ENCODE results near the gene SLC29A4.
"Not testable (repeated sequence)": the region's sequence is repeated elsewhere in the genome, so short reads cannot be mapped to it uniquely, and the experiment has no call there.

The SLC29A4 gene

DNA sequence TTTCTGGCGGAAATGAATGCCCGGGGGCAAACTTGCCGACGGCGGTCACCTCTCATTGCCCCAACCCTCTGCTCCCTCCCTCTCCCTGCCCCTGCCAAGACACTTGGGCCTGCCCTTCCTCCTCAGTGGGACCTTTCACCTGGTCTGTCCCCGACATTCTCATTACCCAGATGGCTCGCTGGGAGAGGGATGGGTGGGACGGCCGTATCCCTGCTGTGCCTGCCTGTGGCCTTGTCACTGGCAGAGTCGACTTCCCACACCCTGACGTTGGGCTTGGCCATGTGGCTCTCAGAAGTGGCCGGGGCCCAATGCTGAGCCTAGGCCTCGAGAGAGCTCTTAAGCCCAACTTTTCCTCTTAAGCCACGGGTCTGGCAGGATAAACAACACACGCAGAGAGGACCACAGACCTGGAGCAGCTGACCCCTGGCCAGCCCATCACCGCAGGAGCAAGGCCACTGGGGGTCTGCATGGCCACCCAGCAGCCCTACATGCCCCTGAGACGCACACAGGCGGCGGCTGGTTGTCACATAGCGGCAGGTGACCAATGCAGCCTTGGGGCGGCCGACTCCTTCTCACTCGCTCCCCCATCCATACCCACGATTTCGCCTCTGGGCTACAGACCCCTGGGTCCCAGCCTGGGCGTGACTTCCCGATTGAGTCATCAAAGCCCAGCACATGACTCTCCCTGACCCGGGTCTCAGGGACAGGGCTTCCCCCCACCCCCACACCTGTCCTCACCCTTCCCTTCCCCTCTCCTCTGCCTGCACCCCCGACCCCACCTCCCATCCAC is 40.1 kb downstream of the SLC29A4 start:
- H3K27ac ChIP-seq (ENCODE audit: insufficient read depth, low read length, poor library complexity, severe bottlenecking): no peak overlapping the region
- peaks cover 16% of the 10 kb centered on the region for H3K36me3 ChIP-seq (ENCODE audit: control insufficient read depth, insufficient read depth, low read length)
- no peak for DNase-seq
- H3K9me3 ChIP-seq (ENCODE audit: control insufficient read depth, low read length): no peaks in the 10 kb centered on the region
- H3K4me3 ChIP-seq (ENCODE audit: insufficient read depth, low read depth, low read length, poor library complexity, severe bottlenecking): no peak overlapping the region
- H3K4me1 ChIP-seq (ENCODE audit: control insufficient read depth, insufficient read depth, low read length, poor library complexity, severe bottlenecking): no peaks in the 10 kb centered on the region
- no peaks in the 10 kb centered on the region for H3K27me3 ChIP-seq (replicated peaks; ENCODE audit: control insufficient read depth, insufficient read depth, low read length, poor library complexity, severe bottlenecking)

DNA sequence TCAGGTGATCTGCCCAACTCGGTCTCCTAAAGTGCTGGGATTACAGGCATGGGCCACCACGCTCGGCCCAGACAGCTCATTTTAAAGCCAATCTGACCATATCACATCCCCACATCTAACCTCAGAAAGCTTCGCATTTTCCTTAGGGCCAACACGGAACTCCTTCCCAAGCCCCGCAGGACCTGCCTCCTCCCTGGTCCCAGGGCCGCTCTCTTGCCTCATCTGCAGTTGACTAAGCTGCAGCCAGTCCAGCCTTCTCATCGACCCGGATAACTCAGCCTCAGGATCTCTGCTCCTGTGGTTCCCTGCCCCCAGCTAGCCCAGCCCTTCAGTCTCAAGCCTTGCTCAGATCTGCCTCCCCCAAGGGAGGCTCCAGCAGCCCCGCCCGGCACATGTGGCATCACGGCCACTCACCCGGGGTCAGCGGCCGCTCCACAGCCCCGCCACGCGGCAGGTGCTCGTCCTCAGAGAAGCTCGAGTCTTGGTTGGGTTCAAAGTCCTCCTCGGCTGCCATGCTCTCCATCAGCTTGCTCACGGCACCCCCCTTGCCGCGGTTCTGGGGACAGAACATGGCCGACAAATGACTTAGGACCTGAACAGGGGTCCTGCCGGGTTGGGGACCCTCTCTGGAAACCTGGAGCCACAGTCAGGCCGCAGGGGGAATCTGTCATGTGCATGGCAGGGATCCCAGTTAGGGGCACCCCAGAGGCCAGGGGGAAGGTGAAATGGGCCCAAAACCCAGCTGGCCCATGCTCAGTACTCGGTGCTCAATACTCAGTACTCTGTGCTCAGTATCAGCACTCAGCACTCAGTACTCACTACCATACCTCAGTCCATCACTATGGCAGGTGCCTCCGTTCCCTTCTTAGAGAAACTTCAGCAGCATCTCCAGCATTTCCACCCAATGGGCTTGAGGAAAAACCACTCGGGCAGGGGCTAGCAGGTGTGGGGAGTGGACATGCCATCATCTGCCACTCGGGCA is 41.3 kb downstream of the SLC29A4 start:
- not testable (repeated sequence) for H3K4me3 ChIP-seq (ENCODE audit: insufficient read depth, low read depth, low read length, poor library complexity, severe bottlenecking); H3K4me1 ChIP-seq (ENCODE audit: control insufficient read depth, insufficient read depth, low read length, poor library complexity, severe bottlenecking); H3K9me3 ChIP-seq (ENCODE audit: control insufficient read depth, low read length); DNase-seq; H3K27me3 ChIP-seq (replicated peaks; ENCODE audit: control insufficient read depth, insufficient read depth, low read length, poor library complexity, severe bottlenecking); H3K27ac ChIP-seq (ENCODE audit: insufficient read depth, low read length, poor library complexity, severe bottlenecking)
- H3K36me3 ChIP-seq (ENCODE audit: control insufficient read depth, insufficient read depth, low read length): peaks cover 12% of the 10 kb centered on the region

DNA sequence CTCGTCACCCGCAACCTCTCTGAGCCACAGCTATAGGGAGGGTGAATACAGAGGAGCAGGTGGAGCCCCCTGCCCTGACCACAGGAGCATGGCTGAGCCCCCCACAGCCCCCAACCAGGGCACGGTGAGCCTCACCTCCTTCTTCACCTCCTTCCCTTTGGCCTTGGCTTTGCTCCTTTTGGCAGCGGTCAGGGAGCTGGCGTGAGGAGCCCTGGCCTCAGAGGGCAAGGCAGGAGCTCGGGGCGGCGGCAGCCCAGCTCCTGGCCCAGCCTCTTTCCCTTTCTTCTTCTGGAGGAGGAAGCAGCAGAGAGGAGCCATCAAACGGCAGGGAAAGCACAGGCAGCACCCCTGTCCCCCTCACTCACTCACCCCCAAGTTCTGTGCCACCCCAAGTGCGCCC is 42.2 kb downstream of the SLC29A4 start:
- no peaks in the 10 kb centered on the region for H3K4me1 ChIP-seq (ENCODE audit: control insufficient read depth, insufficient read depth, low read length, poor library complexity, severe bottlenecking)
- H3K9me3 ChIP-seq (ENCODE audit: control insufficient read depth, low read length): no peaks in the 10 kb centered on the region
- H3K27me3 ChIP-seq (replicated peaks; ENCODE audit: control insufficient read depth, insufficient read depth, low read length, poor library complexity, severe bottlenecking): no peaks in the 10 kb centered on the region
- DNase-seq: no peak
- H3K4me3 ChIP-seq (ENCODE audit: insufficient read depth, low read depth, low read length, poor library complexity, severe bottlenecking): no peak overlapping the region
- H3K27ac ChIP-seq (ENCODE audit: insufficient read depth, low read length, poor library complexity, severe bottlenecking): no peak overlapping the region
- H3K36me3 ChIP-seq (ENCODE audit: control insufficient read depth, insufficient read depth, low read length): peaks cover 7% of the 10 kb centered on the region

DNA sequence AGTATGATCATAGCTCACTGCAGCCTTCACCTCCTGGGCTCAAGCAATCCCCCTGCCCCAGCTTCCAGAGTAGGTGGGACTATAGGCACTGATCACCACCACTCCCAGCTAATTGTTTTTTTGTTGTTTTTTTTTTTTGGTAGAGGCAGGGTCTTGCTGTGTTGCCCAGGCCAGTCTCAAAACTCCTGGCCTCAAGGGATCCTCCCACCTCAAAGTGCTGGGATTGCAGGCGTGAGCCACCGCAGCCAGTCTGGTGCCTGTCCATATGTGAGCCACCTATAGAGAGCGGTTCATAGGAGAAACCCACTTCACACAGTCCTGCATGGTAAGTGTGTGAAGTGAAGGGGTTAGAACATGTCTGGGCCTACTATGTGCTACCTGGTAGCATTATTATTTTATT is 47.5 kb downstream of the SLC29A4 start:
- H3K4me1 ChIP-seq (ENCODE audit: control insufficient read depth, insufficient read depth, low read length, poor library complexity, severe bottlenecking): peaks cover 12% of the 10 kb centered on the region
- no peaks in the 10 kb centered on the region for H3K36me3 ChIP-seq (ENCODE audit: control insufficient read depth, insufficient read depth, low read length)
- H3K9me3 ChIP-seq (ENCODE audit: control insufficient read depth, low read length): no peaks in the 10 kb centered on the region
- no peak for DNase-seq
- no peak overlapping the region for H3K4me3 ChIP-seq (ENCODE audit: insufficient read depth, low read depth, low read length, poor library complexity, severe bottlenecking)
- no peak overlapping the region for H3K27ac ChIP-seq (ENCODE audit: insufficient read depth, low read length, poor library complexity, severe bottlenecking)
- H3K27me3 ChIP-seq (replicated peaks; ENCODE audit: control insufficient read depth, insufficient read depth, low read length, poor library complexity, severe bottlenecking): no peaks in the 10 kb centered on the region

DNA sequence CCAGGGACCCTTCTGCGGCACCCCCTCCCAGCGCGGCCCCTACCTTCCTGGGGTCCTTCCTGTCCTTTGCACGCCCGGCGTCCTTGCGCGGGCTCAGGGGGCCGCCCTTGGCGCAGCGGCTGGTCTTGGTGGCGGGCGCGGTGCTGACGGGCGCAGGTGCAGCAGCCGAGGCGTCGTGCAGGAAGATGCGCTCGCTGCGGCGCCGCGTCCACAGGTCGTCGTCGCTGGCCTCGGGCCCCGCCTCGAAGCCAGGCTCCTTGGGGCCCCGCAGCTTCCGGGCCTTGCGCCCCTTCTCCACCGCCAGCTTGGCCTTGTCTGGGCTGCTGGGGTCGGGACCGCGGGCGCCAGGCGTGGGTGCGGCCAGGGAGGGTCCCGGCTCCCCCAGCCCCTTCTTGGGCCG is 49.8 kb downstream of the SLC29A4 start:
- Histone ChIP-seq H3K9me3 (ENCODE audit: control insufficient read depth, low read length) (peaks cover 9% of the 10 kb centered on the region), H3K4me3 (ENCODE audit: insufficient read depth, low read depth, low read length, poor library complexity, severe bottlenecking) (no peak overlapping the region), H3K36me3 (ENCODE audit: control insufficient read depth, insufficient read depth, low read length) (peaks cover 11% of the 10 kb centered on the region), H3K27ac (ENCODE audit: insufficient read depth, low read length, poor library complexity, severe bottlenecking) (no peak overlapping the region), H3K4me1 (ENCODE audit: control insufficient read depth, insufficient read depth, low read length, poor library complexity, severe bottlenecking) (peaks cover 12% of the 10 kb centered on the region), H3K27me3 (replicated peaks; ENCODE audit: control insufficient read depth, insufficient read depth, low read length, poor library complexity, severe bottlenecking) (no peaks in the 10 kb centered on the region)
- DNase-seq: no peak

DNA sequence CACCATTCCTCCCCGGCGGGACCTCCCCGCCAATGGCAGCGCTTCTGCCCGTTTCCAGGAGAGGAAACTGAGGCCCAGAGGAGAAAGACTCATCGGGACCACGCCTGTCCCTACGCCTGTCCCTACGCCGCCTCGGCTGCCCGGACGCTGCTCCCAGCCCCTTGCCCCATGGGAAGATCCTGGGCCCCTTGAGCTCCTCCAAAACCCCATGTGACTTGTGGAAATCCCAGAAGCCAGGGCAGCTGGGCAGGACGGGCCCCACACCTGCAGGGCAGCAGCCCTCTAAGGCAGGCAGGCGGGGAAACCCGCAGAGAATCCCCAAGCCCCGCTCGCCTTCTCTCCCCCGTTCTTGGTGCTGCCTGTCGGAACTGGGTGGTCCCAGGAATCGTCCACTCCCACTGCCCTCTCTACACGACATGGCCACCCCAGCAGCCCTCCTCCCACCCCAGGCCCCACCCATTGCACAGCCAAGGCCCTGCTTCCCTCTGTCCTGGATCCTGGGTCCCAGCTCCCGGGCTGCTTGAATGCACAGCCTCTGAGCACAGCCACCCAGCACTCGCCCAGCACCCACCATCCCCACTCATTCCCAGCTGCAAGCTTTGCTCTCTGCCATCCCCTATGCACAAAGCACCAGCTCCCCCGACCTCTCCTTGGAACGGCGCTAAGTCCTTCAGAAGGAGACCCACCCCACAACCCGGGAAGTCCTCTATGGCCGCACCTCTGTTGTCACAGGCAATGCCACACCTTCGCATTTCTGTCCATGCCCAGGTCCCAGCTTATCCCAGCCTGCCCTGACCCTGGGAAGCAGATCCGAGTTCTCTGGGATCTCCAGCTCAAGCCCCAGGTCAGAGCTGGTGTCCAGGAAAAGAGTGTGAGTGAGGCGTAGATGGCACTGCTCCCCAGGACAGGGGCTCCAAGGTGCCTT is 50.6 kb downstream of the SLC29A4 start:
- DNase-seq: no peak
- H3K27ac ChIP-seq (ENCODE audit: insufficient read depth, low read length, poor library complexity, severe bottlenecking): no peak overlapping the region
- peaks cover 9% of the 10 kb centered on the region for H3K9me3 ChIP-seq (ENCODE audit: control insufficient read depth, low read length)
- no peak overlapping the region for H3K4me3 ChIP-seq (ENCODE audit: insufficient read depth, low read depth, low read length, poor library complexity, severe bottlenecking)
- peaks cover 11% of the 10 kb centered on the region for H3K36me3 ChIP-seq (ENCODE audit: control insufficient read depth, insufficient read depth, low read length)
- no peaks in the 10 kb centered on the region for H3K27me3 ChIP-seq (replicated peaks; ENCODE audit: control insufficient read depth, insufficient read depth, low read length, poor library complexity, severe bottlenecking)
- peaks cover 12% of the 10 kb centered on the region for H3K4me1 ChIP-seq (ENCODE audit: control insufficient read depth, insufficient read depth, low read length, poor library complexity, severe bottlenecking)

DNA sequence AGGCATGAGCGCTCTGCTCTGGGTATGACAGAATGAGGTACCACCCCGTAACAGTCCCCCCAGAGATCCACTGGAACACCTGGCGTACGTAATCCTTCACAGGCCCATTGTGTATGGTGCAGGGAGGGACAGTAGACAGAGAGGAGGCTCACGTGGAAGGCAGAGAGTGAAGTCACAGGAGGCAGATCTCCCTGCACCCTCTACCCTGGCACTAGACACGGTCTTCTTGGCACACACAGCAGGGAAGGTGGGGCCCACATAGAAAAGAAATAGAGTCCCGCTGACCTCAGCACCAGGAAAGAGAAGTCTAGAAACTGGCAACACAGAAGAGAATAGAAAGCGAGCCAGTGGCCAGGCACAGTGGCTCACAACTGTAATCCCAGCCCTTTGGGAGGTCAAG is 51.9 kb downstream of the SLC29A4 start:
- H3K4me3 ChIP-seq (ENCODE audit: insufficient read depth, low read depth, low read length, poor library complexity, severe bottlenecking): no peak overlapping the region
- H3K9me3 ChIP-seq (ENCODE audit: control insufficient read depth, low read length): peaks cover 9% of the 10 kb centered on the region
- H3K4me1 ChIP-seq (ENCODE audit: control insufficient read depth, insufficient read depth, low read length, poor library complexity, severe bottlenecking): peaks cover 12% of the 10 kb centered on the region
- DNase-seq: no peak
- no peak overlapping the region for H3K27ac ChIP-seq (ENCODE audit: insufficient read depth, low read length, poor library complexity, severe bottlenecking)
- H3K27me3 ChIP-seq (replicated peaks; ENCODE audit: control insufficient read depth, insufficient read depth, low read length, poor library complexity, severe bottlenecking): no peaks in the 10 kb centered on the region
- peaks cover 17% of the 10 kb centered on the region for H3K36me3 ChIP-seq (ENCODE audit: control insufficient read depth, insufficient read depth, low read length)

DNA sequence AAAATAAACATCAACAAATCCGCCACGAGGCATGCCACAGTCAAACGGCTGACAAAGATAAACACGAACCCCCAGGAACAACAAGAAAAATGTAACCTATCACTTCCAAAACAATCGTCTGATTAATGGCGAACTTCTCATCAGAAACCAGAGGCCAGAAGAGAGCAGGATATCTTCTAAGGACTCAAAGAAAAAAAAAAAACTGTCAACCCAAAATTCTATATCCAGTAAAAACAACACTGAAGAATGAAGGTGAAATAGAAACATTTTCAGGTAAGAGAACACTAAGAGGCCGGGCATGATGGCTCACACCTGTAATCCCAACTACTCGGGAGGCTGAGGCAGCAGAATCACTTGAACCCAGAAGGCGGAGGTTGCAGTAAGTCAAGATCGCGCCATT is 54.3 kb downstream of the SLC29A4 start:
- no peak overlapping the region for H3K4me3 ChIP-seq (ENCODE audit: insufficient read depth, low read depth, low read length, poor library complexity, severe bottlenecking)
- peaks cover 2% of the 10 kb centered on the region for H3K4me1 ChIP-seq (ENCODE audit: control insufficient read depth, insufficient read depth, low read length, poor library complexity, severe bottlenecking)
- H3K27me3 ChIP-seq (replicated peaks; ENCODE audit: control insufficient read depth, insufficient read depth, low read length, poor library complexity, severe bottlenecking): no peaks in the 10 kb centered on the region
- DNase-seq: no peak
- no peak overlapping the region for H3K27ac ChIP-seq (ENCODE audit: insufficient read depth, low read length, poor library complexity, severe bottlenecking)
- peaks cover 20% of the 10 kb centered on the region for H3K36me3 ChIP-seq (ENCODE audit: control insufficient read depth, insufficient read depth, low read length)
- peaks cover 9% of the 10 kb centered on the region for H3K9me3 ChIP-seq (ENCODE audit: control insufficient read depth, low read length)

DNA sequence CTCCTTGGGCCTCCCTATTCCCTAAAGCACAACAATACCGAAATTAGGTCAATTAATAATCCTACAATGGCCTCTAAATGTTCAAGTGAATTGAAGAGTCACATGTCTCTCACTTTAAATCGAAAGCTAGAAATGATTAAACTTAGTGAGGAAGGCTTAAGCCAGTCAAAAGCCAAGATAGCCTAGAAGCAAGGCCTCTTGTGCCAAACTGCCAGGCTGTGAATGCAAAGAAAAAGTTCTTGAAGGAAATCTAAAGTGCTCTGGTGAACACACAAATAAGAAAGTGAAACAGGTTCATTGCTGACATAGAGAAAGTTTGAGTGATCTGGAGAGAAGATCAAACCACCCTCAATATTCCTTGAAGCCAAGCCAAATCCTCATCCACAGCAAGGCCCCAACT is 57.2 kb downstream of the SLC29A4 start:
- peaks cover 22% of the 10 kb centered on the region for H3K9me3 ChIP-seq (ENCODE audit: control insufficient read depth, low read length)
- no peaks in the 10 kb centered on the region for H3K4me1 ChIP-seq (ENCODE audit: control insufficient read depth, insufficient read depth, low read length, poor library complexity, severe bottlenecking)
- H3K27ac ChIP-seq (ENCODE audit: insufficient read depth, low read length, poor library complexity, severe bottlenecking): no peak overlapping the region
- H3K36me3 ChIP-seq (ENCODE audit: control insufficient read depth, insufficient read depth, low read length): peaks cover 47% of the 10 kb centered on the region
- H3K4me3 ChIP-seq (ENCODE audit: insufficient read depth, low read depth, low read length, poor library complexity, severe bottlenecking): no peak overlapping the region
- no peaks in the 10 kb centered on the region for H3K27me3 ChIP-seq (replicated peaks; ENCODE audit: control insufficient read depth, insufficient read depth, low read length, poor library complexity, severe bottlenecking)
- DNase-seq: no peak

Data from effector memory CD4-positive, alpha-beta T cell (primary cell).